ENCODE results near the gene TMUB1. TPM values are rescaled to one million over a fixed set of nuclear protein-coding genes. Genes with fewer than 3 reads are reported as not detected.

The TMUB1 gene
- total RNA-seq (ENCODE audit: unreplicated experiment): 40.8 TPM
- long read RNA-seq, transcript TMUB1-201 (3 exons, 1,353 nt): major isoform, 20 of 24 reads
- long read RNA-seq, partial matches to known transcripts: 0 of 24 reads
- long read RNA-seq, other reads (novel, unspliced or antisense): 2 of 24 reads

- peak within 1 kb of the TSS; percentile 98 for H3K4me3 Mint-ChIP-seq (ENCODE audit: unreplicated experiment)
- peaks cover 9% of the 10 kb centered on the region for H3K27me3 Mint-ChIP-seq (ENCODE audit: unreplicated experiment)
- peaks cover 30% of the 10 kb centered on the region for H3K4me1 Mint-ChIP-seq (ENCODE audit: unreplicated experiment)
- no peaks in the 10 kb centered on the region for H3K9me3 Mint-ChIP-seq (ENCODE audit: unreplicated experiment)
- peak; percentile 65 for DNase-seq (ENCODE audit: low spot score)
- H3K36me3 Mint-ChIP-seq (ENCODE audit: low read depth, unreplicated experiment): peaks cover 10% of the 10 kb centered on the region
- TF ChIP-seq, protein P1, sequence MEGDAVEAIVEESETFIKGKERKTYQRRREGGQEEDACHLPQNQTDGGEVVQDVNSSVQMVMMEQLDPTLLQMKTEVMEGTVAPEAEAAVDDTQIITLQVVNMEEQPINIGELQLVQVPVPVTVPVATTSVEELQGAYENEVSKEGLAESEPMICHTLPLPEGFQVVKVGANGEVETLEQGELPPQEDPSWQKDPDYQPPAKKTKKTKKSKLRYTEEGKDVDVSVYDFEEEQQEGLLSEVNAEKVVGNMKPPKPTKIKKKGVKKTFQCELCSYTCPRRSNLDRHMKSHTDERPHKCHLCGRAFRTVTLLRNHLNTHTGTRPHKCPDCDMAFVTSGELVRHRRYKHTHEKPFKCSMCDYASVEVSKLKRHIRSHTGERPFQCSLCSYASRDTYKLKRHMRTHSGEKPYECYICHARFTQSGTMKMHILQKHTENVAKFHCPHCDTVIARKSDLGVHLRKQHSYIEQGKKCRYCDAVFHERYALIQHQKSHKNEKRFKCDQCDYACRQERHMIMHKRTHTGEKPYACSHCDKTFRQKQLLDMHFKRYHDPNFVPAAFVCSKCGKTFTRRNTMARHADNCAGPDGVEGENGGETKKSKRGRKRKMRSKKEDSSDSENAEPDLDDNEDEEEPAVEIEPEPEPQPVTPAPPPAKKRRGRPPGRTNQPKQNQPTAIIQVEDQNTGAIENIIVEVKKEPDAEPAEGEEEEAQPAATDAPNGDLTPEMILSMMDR (IDR thresholded peaks at IDR 0.05; ENCODE audit: unreplicated experiment): no peak
- peak within 1 kb of the TSS; percentile 57 for H3K27ac Mint-ChIP-seq (ENCODE audit: unreplicated experiment)
These were observed at the start of gene TMUB1 for GRCh38 chr7:151083071-151083823. TMUB1 (minus strand) TSS chr7:151083493; CDS start chr7:151082563, 930 bp downstream.

- peak overlapping the region; percentile 74 for H3K4me3 Mint-ChIP-seq (ENCODE audit: unreplicated experiment)
- peaks cover 5% of the 10 kb centered on the region for H3K4me1 Mint-ChIP-seq (ENCODE audit: unreplicated experiment)
- no peak for DNase-seq (ENCODE audit: low spot score)
- H3K36me3 Mint-ChIP-seq (ENCODE audit: low read depth, unreplicated experiment): peaks cover 46% of the 10 kb centered on the region
- peak overlapping the region; percentile 61 for H3K27ac Mint-ChIP-seq (ENCODE audit: unreplicated experiment)
- no peaks in the 10 kb centered on the region for H3K9me3 Mint-ChIP-seq (ENCODE audit: unreplicated experiment)
- peaks cover 29% of the 10 kb centered on the region for H3K27me3 Mint-ChIP-seq (ENCODE audit: unreplicated experiment)
- TF ChIP-seq, protein P1 (IDR thresholded peaks at IDR 0.05; ENCODE audit: unreplicated experiment): no peak
These were observed 49.3 kb upstream of the TMUB1 start for GRCh38 chr7:151132461-151133205.

DNA sequence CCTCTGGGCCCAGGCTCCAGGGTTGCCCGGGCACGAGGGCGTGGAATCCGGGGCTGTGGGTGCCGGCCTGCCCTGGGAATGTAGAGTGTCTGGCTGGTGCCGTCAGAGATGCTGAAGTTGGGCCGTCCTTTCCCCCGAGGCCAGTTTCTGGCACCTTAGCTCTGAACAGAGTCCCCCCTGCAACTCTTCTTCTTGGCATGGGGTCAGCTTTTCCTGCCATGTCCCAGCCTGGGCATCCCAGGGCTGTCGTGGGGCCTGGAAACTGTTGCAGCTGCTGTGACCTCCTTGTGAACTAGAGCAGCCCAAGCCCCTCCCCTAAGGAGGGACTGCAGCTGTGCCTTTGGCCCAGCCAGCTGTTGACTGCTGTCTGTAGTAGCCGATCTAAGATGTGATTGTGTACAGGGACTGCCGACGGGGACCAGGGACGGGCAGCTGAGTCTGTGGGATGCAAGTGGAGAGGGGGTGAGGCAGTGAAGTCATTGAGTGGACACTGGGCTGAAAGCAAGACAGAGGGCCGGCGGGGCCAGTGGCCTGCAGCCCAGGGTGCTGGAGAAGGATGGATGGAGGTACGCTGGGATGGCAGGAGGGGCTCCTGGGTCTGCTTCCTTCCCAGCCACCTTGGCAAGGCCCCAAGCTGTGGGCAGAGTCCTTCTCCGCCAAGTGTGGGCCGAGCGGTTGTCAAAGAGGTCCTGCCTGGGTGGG is 48.5 kb upstream of the TMUB1 start:
- Mint-ChIP-seq H3K27ac (ENCODE audit: unreplicated experiment) (no peak overlapping the region), H3K9me3 (ENCODE audit: unreplicated experiment) (no peaks in the 10 kb centered on the region), H3K36me3 (ENCODE audit: low read depth, unreplicated experiment) (peaks cover 50% of the 10 kb centered on the region), H3K4me3 (ENCODE audit: unreplicated experiment) (no peak overlapping the region), H3K27me3 (ENCODE audit: unreplicated experiment) (peaks cover 27% of the 10 kb centered on the region), H3K4me1 (ENCODE audit: unreplicated experiment) (peaks cover 7% of the 10 kb centered on the region)
- DNase-seq (ENCODE audit: low spot score): no peak
- TF ChIP-seq, protein P1 (IDR thresholded peaks at IDR 0.05; ENCODE audit: unreplicated experiment): no peak

DNA sequence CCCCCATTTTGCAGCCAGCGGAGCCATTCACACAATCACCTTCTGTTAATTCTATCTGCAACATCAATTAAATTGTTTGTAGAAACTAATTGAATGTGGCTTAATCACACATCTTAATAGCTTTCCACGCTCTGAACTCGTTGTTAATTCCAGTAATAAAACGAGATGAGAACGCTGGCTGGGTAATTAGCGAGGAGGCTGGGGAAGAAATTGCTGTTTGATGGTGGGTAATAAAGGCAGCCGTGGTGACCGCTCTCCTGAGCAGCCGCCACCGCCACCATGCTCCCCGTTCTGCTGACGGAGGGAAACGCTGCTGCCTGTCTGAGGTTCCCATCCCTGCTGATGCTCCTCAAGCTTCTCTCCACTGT is 47.9 kb upstream of the TMUB1 start:
- DNase-seq (ENCODE audit: low spot score): no peak

More for the DNA sequence above, 47.9 kb upstream of the TMUB1 start:
- TF ChIP-seq, protein P1 (IDR thresholded peaks at IDR 0.05; ENCODE audit: unreplicated experiment): no peak
- no peak overlapping the region for H3K27ac Mint-ChIP-seq (ENCODE audit: unreplicated experiment)
- H3K36me3 Mint-ChIP-seq (ENCODE audit: low read depth, unreplicated experiment): peaks cover 45% of the 10 kb centered on the region
- H3K4me3 Mint-ChIP-seq (ENCODE audit: unreplicated experiment): peak overlapping the region; percentile 71
- no peaks in the 10 kb centered on the region for H3K9me3 Mint-ChIP-seq (ENCODE audit: unreplicated experiment)
- H3K27me3 Mint-ChIP-seq (ENCODE audit: unreplicated experiment): peaks cover 23% of the 10 kb centered on the region
- H3K4me1 Mint-ChIP-seq (ENCODE audit: unreplicated experiment): peaks cover 7% of the 10 kb centered on the region

Data from endothelial cell (in vitro differentiated cells).